ENCODE measurements around the gene RFX3.

Gene RFX3

DNA sequence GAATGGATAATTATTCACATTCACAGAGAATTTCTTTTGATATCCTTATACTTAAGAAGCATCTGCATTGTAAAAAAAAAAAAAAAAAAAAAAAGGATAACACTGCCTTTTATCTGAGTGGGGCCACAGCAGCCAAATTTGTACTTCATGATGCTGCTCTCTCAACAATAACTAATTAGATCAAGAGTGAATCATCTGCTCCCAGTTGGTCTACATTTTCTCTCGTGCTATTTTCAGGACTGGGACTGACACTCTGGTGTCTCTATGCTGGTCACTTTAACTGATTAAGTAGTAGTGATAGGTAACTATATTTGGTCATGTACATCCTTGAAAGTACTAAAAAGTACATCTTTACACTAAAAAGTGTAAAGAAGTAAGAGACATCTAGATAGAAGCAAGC is 90.1 kb downstream of the RFX3 start:
- no peak for DNase-seq (ENCODE audit: extremely low read depth in 1 of 2, low read depth in 1 of 2)

- DNase-seq (ENCODE audit: extremely low read depth in 1 of 2, low read depth in 1 of 2): no peak
Observed at GRCh38 chr9:3434594-3434993, 91.2 kb downstream of the RFX3 start.

DNA sequence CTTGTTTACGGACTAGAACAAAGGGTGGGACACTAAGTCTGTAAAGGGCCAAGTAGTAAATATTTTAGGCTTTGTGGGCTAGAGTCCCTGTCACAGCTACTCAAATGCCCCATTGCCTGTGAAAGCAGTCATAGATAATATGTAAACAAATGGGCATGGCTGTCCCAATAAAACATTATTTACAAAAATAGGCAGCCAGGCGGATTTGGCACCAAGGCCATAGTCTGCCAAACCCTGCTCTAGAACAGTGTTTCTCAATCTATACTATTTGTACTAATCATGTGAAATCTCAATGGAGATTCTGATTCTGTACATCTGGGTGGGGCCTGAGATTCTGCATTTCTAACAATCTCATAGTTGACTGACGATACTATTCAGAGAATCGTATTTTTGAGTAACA is 92.0 kb downstream of the RFX3 start:
- no peak for DNase-seq (ENCODE audit: extremely low read depth in 1 of 2, low read depth in 1 of 2)

DNA sequence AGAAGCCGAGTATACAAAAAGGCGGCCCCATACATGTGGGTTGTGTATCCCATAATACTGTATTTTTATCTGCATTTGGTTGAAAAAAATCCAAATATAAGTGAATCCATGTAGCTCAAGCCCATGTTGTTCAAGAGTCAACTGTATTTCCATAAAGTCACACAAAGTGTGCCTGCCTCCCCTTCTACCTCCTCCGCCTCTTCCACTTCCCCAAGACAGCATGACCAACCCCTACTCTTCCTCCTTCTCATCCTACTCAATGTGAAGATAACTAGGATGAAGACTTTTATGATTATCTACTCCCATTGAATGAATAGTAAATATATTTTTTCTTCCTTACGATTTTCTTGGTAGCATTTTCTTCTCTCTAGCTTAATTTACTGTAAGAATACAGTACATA is 92.7 kb downstream of the RFX3 start:
- DNase-seq (ENCODE audit: extremely low read depth in 1 of 2, low read depth in 1 of 2): no peak

GRCh38 chr9:3431890-3432289 is 93.9 kb downstream of the RFX3 start:
- no peak for DNase-seq (ENCODE audit: extremely low read depth in 1 of 2, low read depth in 1 of 2)

DNA sequence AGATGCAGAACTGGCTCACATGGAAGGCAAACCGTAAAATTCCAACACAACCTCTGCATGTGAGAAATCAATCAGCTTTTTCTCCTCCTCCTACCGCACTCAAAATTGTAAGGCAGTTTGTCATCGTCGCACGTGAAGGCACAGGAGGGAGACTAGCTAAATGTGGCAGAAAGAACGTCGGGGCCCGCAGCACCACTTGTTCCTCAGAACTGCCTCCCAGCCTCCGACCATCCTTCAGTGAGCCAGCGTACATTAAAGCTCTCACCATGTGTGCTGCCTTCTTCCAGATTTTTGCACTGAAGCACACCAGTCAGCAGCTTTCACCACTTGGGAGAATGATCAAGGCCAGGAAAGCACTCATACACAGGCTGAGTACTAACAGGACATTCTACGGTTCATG is 105.9 kb downstream of the RFX3 start:
- no peak for DNase-seq (ENCODE audit: extremely low read depth in 1 of 2, low read depth in 1 of 2)

DNA sequence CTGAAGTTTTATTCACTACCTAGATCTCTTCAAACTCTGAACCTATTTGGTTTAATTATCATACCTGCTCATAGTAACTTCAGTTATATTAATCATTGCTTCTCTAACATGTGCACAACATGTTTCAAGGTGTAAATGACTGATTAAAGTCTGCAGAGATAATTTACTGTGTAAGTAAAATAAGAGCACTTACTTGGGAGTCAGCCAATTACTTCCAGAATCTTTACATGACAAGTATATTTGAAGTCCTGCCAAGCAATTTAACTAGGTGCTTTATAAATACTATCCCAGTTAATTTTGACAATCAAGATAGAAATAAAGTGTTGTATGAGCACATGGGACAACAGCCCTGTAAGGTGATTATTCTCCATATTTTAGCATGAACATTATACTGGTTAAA is 109.9 kb downstream of the RFX3 start:
- no peak for DNase-seq (ENCODE audit: extremely low read depth in 1 of 2, low read depth in 1 of 2)

DNA sequence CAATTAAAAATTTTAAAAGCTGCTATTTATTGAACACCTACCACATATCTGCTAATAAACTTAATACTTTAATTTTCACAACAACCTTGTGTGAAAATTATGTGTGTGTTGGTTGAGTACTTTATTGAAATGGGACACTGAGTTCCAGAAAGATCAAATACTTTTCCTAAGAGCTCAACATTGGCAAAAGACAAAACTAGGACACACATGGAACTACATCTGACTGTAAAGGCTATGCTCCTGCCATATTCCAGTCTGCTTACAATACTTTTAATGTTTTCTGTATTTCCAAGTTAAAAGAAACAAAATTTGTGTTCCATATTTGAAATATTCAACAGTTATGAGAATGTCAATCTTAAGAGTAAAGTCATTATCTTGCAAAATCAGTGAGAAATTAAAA is 111.8 kb downstream of the RFX3 start:
- DNase-seq (ENCODE audit: extremely low read depth in 1 of 2, low read depth in 1 of 2): no peak

DNA sequence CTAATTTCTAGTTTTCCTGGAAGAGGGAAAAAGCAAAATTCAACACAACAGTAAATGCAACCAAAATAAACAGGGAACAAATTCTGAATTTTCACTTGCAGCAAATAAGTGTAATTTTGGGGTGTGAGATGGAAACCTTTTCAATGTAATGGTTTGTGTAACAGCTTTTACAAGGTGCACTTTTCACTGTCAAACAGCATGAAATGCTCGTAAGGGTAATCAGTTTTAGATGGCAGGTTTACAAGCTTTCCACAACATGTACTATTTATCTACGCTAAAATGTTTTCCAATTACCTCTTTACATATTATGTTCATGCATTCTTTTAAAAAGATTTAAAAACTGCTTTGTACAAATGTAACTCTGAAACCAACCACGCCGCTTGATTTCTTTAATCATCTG is 115.3 kb downstream of the RFX3 start:
- no peak for DNase-seq (ENCODE audit: extremely low read depth in 1 of 2, low read depth in 1 of 2)

DNA sequence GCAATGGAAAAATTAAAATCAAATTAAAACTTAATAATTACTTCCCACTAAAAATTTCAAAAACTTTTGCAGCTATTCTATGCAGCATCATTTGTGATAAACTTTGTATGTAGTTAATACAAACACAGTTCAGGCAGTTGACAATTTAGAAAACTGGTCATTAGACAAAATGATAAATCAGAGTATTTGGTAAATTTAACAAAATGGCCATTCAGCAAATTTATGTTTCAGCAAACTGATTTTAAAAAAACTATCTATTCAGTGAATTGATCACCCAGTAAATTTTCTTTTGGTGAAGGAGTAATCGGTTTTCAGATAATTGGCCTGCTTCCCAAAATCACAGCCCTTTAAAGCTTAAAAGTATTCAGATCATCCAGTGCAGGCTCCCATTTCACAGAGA is 116.3 kb downstream of the RFX3 start:
- no peak for DNase-seq (ENCODE audit: extremely low read depth in 1 of 2, low read depth in 1 of 2)

- DNase-seq (ENCODE audit: extremely low read depth in 1 of 2, low read depth in 1 of 2): no peak
Observed at GRCh38 chr9:3403315-3403714, 122.5 kb downstream of the RFX3 start.

GRCh38 chr9:3401221-3401954 is 124.4 kb downstream of the RFX3 start:
- no peak for DNase-seq (ENCODE audit: extremely low read depth in 1 of 2, low read depth in 1 of 2)

- no peak for DNase-seq (ENCODE audit: extremely low read depth in 1 of 2, low read depth in 1 of 2)
Observed at GRCh38 chr9:3398232-3398648, 127.6 kb downstream of the RFX3 start.

DNA sequence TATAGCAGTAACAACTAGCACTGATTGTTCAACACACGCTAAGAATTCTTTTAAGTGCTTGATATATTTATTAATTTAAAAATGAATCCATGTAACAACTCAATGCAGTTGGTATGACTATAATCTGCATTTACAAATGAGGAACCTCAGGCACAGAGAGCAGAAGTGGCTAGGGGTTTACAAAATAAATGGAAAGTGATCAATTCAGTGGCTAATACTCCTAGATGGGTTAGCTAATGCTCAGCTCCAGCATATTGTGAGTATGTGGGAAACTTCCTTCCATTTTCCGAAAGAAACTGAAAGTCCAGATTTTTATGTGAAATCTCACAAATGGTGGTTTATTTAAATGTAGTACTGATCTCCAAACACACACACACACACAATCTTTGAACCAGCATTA is 128.0 kb downstream of the RFX3 start:
- DNase-seq (ENCODE audit: extremely low read depth in 1 of 2, low read depth in 1 of 2): no peak

DNA sequence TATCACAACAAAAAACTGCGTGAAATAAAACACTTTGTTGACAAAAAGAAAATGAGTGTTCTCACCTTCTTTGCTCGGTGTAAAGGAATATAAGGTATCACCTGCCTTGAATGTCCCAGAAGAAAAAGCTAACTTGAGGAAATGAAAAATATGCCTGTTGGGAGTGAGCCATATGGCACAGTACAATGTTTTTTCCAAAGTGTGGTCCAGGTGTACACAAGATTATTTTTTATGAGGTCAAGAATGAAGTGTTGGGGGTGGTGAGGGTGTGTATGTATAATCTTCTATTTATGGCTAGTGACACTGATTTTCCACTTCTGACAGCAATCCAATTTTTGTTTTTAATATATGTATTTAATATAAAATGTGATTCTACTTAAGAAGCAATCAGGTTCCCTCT is 134.4 kb downstream of the RFX3 start:
- no peak for DNase-seq (ENCODE audit: extremely low read depth in 1 of 2, low read depth in 1 of 2)

DNA sequence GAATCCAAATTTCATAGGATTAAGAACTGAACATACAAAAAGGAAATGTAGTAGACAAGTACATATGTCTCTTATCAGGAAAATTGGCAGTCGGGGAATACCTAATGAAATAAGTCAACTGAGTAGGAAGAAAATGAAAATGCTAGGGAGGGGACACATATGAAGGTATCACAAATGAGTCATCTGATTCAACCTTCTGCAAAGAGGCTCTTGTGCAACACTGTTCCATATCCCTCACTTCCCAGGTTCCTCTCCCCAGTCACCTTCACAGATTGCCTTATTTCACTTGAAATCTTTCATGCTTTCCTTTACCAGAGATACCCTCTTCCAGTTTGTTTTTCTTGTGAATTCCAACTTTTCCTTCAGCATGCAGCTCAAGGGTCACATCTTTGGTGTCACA is 139.0 kb downstream of the RFX3 start:
- no peak for DNase-seq (ENCODE audit: extremely low read depth in 1 of 2, low read depth in 1 of 2)

- no peak for DNase-seq (ENCODE audit: extremely low read depth in 1 of 2, low read depth in 1 of 2)
Observed at GRCh38 chr9:3385871-3386270, 139.9 kb downstream of the RFX3 start.

DNA sequence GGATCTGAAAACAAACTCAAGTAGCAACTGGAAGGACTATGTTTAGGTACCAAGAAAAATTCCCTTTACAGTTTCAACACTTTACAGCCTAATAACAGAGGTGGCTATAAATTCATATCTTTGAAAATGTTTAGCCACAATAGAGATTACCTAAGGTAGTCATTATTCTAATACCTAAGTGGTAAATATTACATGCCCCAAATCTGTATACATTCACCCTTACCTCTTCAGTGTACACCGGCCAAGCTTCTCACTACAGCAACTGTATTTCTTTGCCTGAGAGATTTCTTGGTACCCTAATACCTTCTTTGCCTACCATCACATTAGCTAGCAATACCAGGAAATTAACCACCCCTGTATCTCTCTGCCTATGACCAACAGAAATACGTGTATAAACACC is 154.0 kb downstream of the RFX3 start:
- no peak for DNase-seq (ENCODE audit: extremely low read depth in 1 of 2, low read depth in 1 of 2)

GRCh38 chr9:3370715-3371114 is 155.1 kb downstream of the RFX3 start:
- DNase-seq (ENCODE audit: extremely low read depth in 1 of 2, low read depth in 1 of 2): no peak

DNA sequence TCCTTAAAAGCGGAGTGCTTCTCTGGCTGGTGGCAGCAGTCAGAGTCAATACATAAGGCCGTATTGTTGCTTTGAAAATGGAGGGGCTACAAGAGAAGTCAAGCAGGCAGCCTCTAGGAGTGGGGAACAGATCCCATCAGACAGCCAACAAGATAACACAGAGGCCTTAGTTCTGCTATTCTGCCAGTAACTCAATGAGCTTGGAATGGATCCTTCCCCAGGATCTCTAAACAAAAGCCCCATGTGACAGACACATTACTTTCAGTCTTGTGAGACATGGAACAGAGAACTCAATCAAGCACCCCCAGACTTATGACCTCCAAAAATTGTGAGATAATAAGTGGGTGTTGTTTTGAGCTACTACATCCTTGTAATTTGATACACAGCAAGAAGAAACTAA is 158.6 kb downstream of the RFX3 start:
- no peak for DNase-seq (ENCODE audit: extremely low read depth in 1 of 2, low read depth in 1 of 2)

GRCh38 chr9:3361689-3362392 is 164.0 kb downstream of the RFX3 start:
- no peak for DNase-seq (ENCODE audit: extremely low read depth in 1 of 2, low read depth in 1 of 2)

- no peak for DNase-seq (ENCODE audit: extremely low read depth in 1 of 2, low read depth in 1 of 2)
Observed at GRCh38 chr9:3361116-3361515, 164.7 kb downstream of the RFX3 start.

DNA sequence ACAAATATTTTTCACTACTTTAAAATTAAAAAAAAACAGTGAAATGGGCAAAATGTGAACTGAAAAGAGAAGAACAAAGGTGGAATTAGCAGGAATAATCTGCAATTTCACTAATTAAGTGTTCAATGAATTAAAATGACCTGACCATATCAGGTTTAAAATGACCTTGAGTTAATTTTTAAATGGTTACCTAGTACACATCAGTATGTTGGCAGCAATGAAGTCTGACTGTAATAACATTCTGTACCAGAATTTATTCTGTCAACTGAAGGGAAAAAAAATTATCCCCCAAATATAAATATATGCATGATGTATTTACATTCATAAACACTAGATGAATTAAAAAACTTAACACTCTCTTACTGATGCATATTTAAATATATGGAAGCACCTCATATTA is 165.6 kb downstream of the RFX3 start:
- DNase-seq (ENCODE audit: extremely low read depth in 1 of 2, low read depth in 1 of 2): no peak

Data from activated CD8-positive, alpha-beta memory T cell treated with anti-CD3 and anti-CD28 coated beads for 1 hour (primary cell).